H9 (cell line): Measurements from ENCODE around the gene PROC. TPM values are rescaled to one million over a fixed set of nuclear protein-coding genes. Genes with fewer than 3 reads are reported as not detected.

Experiments used
- DNase-seq: peaks from one replicate; pipeline ENCODE4 v3.0.0-alpha.2; 2017
- H2AFZ ChIP-seq: one replicate; pipeline ENCODE4 v1.6.1; 2013; ENCODE audit warnings: mild to moderate bottlenecking, low read length, control low read depth, moderate library complexity
- H2AK5ac ChIP-seq: 2 replicates; pipeline ENCODE4 v1.6.1; 2013; ENCODE audit warnings: low read length, control low read depth, mixed read lengths; ENCODE audit not compliant: insufficient read length
- H2BK120ac ChIP-seq: one replicate; pipeline ENCODE4 v1.6.1; 2013; ENCODE audit warnings: low read depth, mild to moderate bottlenecking, low read length, control low read depth, inconsistent platforms; ENCODE audit not compliant: poor library complexity, severe bottlenecking
- H2BK12ac ChIP-seq: 2 replicates; pipeline ENCODE4 v1.6.1; 2013; ENCODE audit warnings: low read length, control low read depth, mixed read lengths, low read depth; ENCODE audit not compliant: insufficient read length
- H2BK15ac ChIP-seq: 2 replicates; pipeline ENCODE4 v1.6.1; 2013; ENCODE audit warnings: low read depth, low read length, control low read depth
- H2BK20ac ChIP-seq: one replicate; pipeline ENCODE4 v1.6.1; 2013; ENCODE audit warnings: low read depth, mild to moderate bottlenecking, low read length, control low read depth, inconsistent platforms; ENCODE audit not compliant: poor library complexity, severe bottlenecking
- H2BK5ac ChIP-seq: 2 replicates; pipeline ENCODE4 v1.6.1; 2013; ENCODE audit warnings: low read length, control low read depth, mixed read lengths; ENCODE audit not compliant: insufficient read length
- H3K14ac ChIP-seq: 2 replicates; pipeline ENCODE4 v1.6.1; 2013; ENCODE audit warnings: low read length, control low read depth; ENCODE audit not compliant: insufficient read depth
- H3K18ac ChIP-seq: 2 replicates; pipeline ENCODE4 v1.6.1; 2013; ENCODE audit warnings: low read depth, mild to moderate bottlenecking, mixed read lengths, low read length, control low read depth; ENCODE audit not compliant: insufficient read length
- H3K23ac ChIP-seq: 2 replicates; pipeline ENCODE4 v1.6.1; 2013; ENCODE audit warnings: low read length, control low read depth, mixed read lengths, low read depth; ENCODE audit not compliant: insufficient read length
- H3K23me2 ChIP-seq: 2 replicates; pipeline ENCODE4 v1.6.1; 2013; ENCODE audit warnings: low read depth, mild to moderate bottlenecking, mixed read lengths, low read length, control low read depth; ENCODE audit not compliant: insufficient read length, poor library complexity, severe bottlenecking
- H3K27ac ChIP-seq: 2 replicates; pipeline ENCODE4 v1.5.1; 2013; ENCODE audit warnings: low read length, control low read depth, mixed read lengths, low read depth; ENCODE audit not compliant: insufficient read length
- H3K27me3 ChIP-seq: 2 replicates; pipeline ENCODE4 v1.6.1; 2013; ENCODE audit warnings: low read length, control low read depth, inconsistent platforms; ENCODE audit not compliant: insufficient read depth
- H3K4ac ChIP-seq: 2 replicates; pipeline ENCODE4 v1.6.1; 2013; ENCODE audit warnings: low read depth, mild to moderate bottlenecking, control low read depth, inconsistent platforms, low read length, moderate library complexity
- H3K4me1 ChIP-seq: 2 replicates; pipeline ENCODE4 v1.6.1; 2013; ENCODE audit warnings: low read length, control low read depth, inconsistent platforms; ENCODE audit not compliant: insufficient read depth
- H3K4me2 ChIP-seq: 2 replicates; pipeline ENCODE4 v1.6.1; 2013; ENCODE audit warnings: low read length, control low read depth, mixed read lengths; ENCODE audit not compliant: insufficient read length, insufficient read depth
- H3K56ac ChIP-seq: 2 replicates; pipeline ENCODE4 v1.6.1; 2013; ENCODE audit warnings: low read depth, mild to moderate bottlenecking, mixed read lengths, low read length, control low read depth; ENCODE audit not compliant: insufficient read length
- H3K79me1 ChIP-seq: 2 replicates; pipeline ENCODE4 v1.6.1; 2013; ENCODE audit warnings: low read depth, mild to moderate bottlenecking, moderate library complexity, low read length, control low read depth, inconsistent platforms; ENCODE audit not compliant: insufficient read depth, poor library complexity, severe bottlenecking
- H3K79me2 ChIP-seq: 2 replicates; pipeline ENCODE4 v1.6.1; 2013; ENCODE audit warnings: low read length, control low read depth, inconsistent platforms; ENCODE audit not compliant: insufficient read depth
- H3K9ac ChIP-seq: 2 replicates; pipeline ENCODE4 v1.6.1; 2013; ENCODE audit warnings: low read length, control low read depth, mixed read lengths; ENCODE audit not compliant: insufficient read length; ENCODE audit errors: extremely low read depth
- H3K9me3 ChIP-seq: one replicate; pipeline ENCODE4 v1.6.1; 2013; ENCODE audit warnings: low read depth, low read length, inconsistent platforms; ENCODE audit not compliant: control insufficient read depth
- H3T11ph ChIP-seq: one replicate; pipeline ENCODE4 v1.6.1; 2013; ENCODE audit warnings: mild to moderate bottlenecking, low read length, control low read depth, inconsistent platforms
- H4K20me1 ChIP-seq: one replicate; pipeline ENCODE4 v1.6.1; 2013; ENCODE audit not compliant: control insufficient read depth, insufficient read length, insufficient read depth
- H4K5ac ChIP-seq: 2 replicates; pipeline ENCODE4 v1.6.1; 2013; ENCODE audit warnings: low read depth, mild to moderate bottlenecking, mixed read lengths, low read length, control low read depth; ENCODE audit not compliant: insufficient read length
- H4K8ac ChIP-seq: replicated peaks from 2 replicates; pipeline ENCODE4 v1.6.1; 2013; ENCODE audit warnings: low read length, control low read depth, mixed read lengths, low read depth; ENCODE audit not compliant: insufficient read length
- H4K91ac ChIP-seq: 2 replicates; pipeline ENCODE4 v1.6.1; 2013; ENCODE audit warnings: low read depth, mild to moderate bottlenecking, moderate library complexity, mixed read lengths, low read length, control low read depth; ENCODE audit not compliant: insufficient read length
- H3K27ac Mint-ChIP-seq, 3 experiments: 2 replicates in 2 of 3; 3 replicates in 1 of 3; pipeline ENCODE4 v1.8.0; 2020 to 2021; ENCODE audit warnings: mixed read lengths in 3 of 3, mild to moderate bottlenecking in 1 of 3, moderate library complexity in 1 of 3
- H3K27me3 Mint-ChIP-seq: 2 replicates; pipeline ENCODE4 v1.8.0; 2021; ENCODE audit warnings: low read depth, mild to moderate bottlenecking, moderate library complexity, mixed read lengths
- H3K36me3 Mint-ChIP-seq, 3 experiments: 2 replicates in 2 of 3; 3 replicates in 1 of 3; pipeline ENCODE4 v1.8.0; 2020 to 2021; ENCODE audit warnings: low read depth in 3 of 3, mixed read lengths in 3 of 3; ENCODE audit not compliant: insufficient read depth in 1 of 3
- H3K4me1 Mint-ChIP-seq, 2 experiments: 2 replicates each; pipeline ENCODE4 v1.8.0; 2020; ENCODE audit warnings: mixed read lengths in 2 of 2
- H3K4me3 Mint-ChIP-seq, 2 experiments: 2 replicates in 1 of 2; 3 replicates in 1 of 2; pipeline ENCODE4 v1.8.0; 2020 to 2021; ENCODE audit warnings: mild to moderate bottlenecking in 2 of 2, mixed read lengths in 2 of 2, moderate library complexity in 1 of 2
- H3K9me3 Mint-ChIP-seq, 2 experiments: 2 replicates in 1 of 2; 3 replicates in 1 of 2; pipeline ENCODE4 v1.8.0; 2020; ENCODE audit warnings: mild to moderate bottlenecking in 2 of 2, mixed read lengths in 2 of 2, moderate library complexity in 1 of 2
- WGBS: extraction: QIAGEN DNeasy Blood & Tissue Kit; methylation state at CpG from one replicate; pipeline ENCODE4 v1.1.7; 2013; ENCODE audit warnings: missing lambda C conversion rate, low lambda C conversion rate, mixed read lengths; ENCODE audit not compliant: insufficient read length; ENCODE audit errors: extremely low coverage; 5-methylcytosine and 5-hydroxymethylcytosine counted together
- total RNA-seq: library from RNA; stranded (reverse); gene quantifications from 2 replicates; pipeline ENCODE4 v1.2.1, GENCODE V29; 2021
- TF ChIP-seq, protein P1 (sequence below): fragments of 200-600 bp; sonication (generic); conservative IDR thresholded peaks from 3 replicates; pipeline ENCODE4 v1.8.0; 2021; ENCODE audit warnings: antibody characterized with exemption, mild to moderate bottlenecking

Gene PROC
- total RNA-seq, 1 experiment from 2014 or later = 0.61 TPM

DNA sequence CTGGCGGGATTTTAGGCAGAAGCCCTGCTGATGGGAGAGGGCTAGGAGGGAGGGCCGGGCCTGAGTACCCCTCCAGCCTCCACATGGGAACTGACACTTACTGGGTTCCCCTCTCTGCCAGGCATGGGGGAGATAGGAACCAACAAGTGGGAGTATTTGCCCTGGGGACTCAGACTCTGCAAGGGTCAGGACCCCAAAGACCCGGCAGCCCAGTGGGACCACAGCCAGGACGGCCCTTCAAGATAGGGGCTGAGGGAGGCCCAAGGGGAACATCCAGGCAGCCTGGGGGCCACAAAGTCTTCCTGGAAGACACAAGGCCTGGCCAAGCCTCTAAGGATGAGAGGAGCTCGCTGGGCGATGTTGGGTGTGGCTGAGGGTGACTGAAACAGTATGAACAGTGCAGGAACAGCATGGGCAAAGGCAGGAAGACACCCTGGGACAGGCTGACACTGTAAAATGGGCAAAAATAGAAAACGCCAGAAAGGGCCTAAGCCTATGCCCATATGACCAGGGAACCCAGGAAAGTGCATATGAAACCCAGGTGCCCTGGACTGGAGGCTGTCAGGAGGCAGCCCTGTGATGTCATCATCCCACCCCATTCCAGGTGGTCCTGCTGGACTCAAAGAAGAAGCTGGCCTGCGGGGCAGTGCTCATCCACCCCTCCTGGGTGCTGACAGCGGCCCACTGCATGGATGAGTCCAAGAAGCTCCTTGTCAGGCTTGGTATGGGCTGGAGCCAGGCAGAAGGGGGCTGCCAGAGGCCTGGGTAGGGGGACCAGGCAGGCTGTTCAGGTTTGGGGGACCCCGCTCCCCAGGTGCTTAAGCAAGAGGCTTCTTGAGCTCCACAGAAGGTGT, 8.5 kb downstream of the PROC start:
- peaks cover 12 to 17% of the 10 kb centered on the region in 2 experiments for H3K4me1 Mint-ChIP-seq

More for the DNA sequence above, 8.5 kb downstream of the PROC start:
- no peak overlapping the region for H4K8ac ChIP-seq
- no peak overlapping the region for H3K23ac ChIP-seq
- H3K18ac ChIP-seq = no peak overlapping the region
- H2AFZ ChIP-seq = no peak overlapping the region
- H2BK20ac ChIP-seq = no peak overlapping the region
- no peak overlapping the region for H3K4me2 ChIP-seq
- WGBS = no CpG with 5 or more reads among the region's 10 CpGs
- H3K4ac ChIP-seq = no peak overlapping the region
- no peaks in the 10 kb centered on the region for H3K79me1 ChIP-seq
- H3K56ac ChIP-seq = no peak overlapping the region
- H4K20me1 ChIP-seq = no peaks in the 10 kb centered on the region
- no peak overlapping the region for H3T11ph ChIP-seq
- no peak overlapping the region for H4K91ac ChIP-seq
- Mint-ChIP-seq H3K27me3 (peaks cover 35% of the 10 kb centered on the region), H3K9me3 (peaks cover 0 to 2% of the 10 kb centered on the region in 2 experiments; a peak in 1 of 5 replicates), H3K36me3 (no peaks in the 10 kb centered on the region; a peak in 1 of 7 replicates), H3K4me3 (no peak overlapping the region), H3K27ac (no peak overlapping the region)
- H2AK5ac ChIP-seq = no peak overlapping the region
- no peaks in the 10 kb centered on the region for H3K79me2 ChIP-seq
- no peak overlapping the region; the same call in 1 of the 2 replicates for H3K14ac ChIP-seq
- peaks cover 3% of the 10 kb centered on the region; the same call in 1 of the 2 replicates for H3K27me3 ChIP-seq
- DNase-seq = no peak
- no peak overlapping the region for H3K9ac ChIP-seq
- TF ChIP-seq, protein P1, sequence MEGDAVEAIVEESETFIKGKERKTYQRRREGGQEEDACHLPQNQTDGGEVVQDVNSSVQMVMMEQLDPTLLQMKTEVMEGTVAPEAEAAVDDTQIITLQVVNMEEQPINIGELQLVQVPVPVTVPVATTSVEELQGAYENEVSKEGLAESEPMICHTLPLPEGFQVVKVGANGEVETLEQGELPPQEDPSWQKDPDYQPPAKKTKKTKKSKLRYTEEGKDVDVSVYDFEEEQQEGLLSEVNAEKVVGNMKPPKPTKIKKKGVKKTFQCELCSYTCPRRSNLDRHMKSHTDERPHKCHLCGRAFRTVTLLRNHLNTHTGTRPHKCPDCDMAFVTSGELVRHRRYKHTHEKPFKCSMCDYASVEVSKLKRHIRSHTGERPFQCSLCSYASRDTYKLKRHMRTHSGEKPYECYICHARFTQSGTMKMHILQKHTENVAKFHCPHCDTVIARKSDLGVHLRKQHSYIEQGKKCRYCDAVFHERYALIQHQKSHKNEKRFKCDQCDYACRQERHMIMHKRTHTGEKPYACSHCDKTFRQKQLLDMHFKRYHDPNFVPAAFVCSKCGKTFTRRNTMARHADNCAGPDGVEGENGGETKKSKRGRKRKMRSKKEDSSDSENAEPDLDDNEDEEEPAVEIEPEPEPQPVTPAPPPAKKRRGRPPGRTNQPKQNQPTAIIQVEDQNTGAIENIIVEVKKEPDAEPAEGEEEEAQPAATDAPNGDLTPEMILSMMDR = no peak
- H4K5ac ChIP-seq = no peak overlapping the region
- no peaks in the 10 kb centered on the region for H3K9me3 ChIP-seq
- no peak overlapping the region for H2BK15ac ChIP-seq
- H2BK120ac ChIP-seq = no peak overlapping the region
- H2BK12ac ChIP-seq = no peak overlapping the region
- H3K27ac ChIP-seq = no peak overlapping the region
- no peaks in the 10 kb centered on the region for H3K4me1 ChIP-seq
- H2BK5ac ChIP-seq = no peak overlapping the region
- peaks cover 10% of the 10 kb centered on the region for H3K23me2 ChIP-seq
